Activated CD8-positive, alpha-beta memory T cell treated with anti-CD3 and anti-CD28 coated beads, Interleukin-2, amount 50 U/mL, for 1 hour (primary cell): ENCODE results near the gene PTPRC.
"Not testable (repeated sequence)": the region's sequence is repeated elsewhere in the genome, so short reads cannot be mapped to it uniquely, and the experiment has no call there.

ENCODE experiments used
- DNase-seq: peaks from one replicate; pipeline ENCODE4 v3.0.0-alpha.2; 2020; ENCODE audit errors: extremely low read depth

Gene PTPRC

GRCh38 chr1:198638894-198639635 is at the start of gene PTPRC:
Gene PTPRC (plus strand): TSS chr1:198639040. CDS start chr1:198639269, 229 bp downstream.
- DNase-seq: no peak

- DNase-seq: no peak
Observed at GRCh38 chr1:198590454-198590853, 48.4 kb upstream of the PTPRC start.

DNA sequence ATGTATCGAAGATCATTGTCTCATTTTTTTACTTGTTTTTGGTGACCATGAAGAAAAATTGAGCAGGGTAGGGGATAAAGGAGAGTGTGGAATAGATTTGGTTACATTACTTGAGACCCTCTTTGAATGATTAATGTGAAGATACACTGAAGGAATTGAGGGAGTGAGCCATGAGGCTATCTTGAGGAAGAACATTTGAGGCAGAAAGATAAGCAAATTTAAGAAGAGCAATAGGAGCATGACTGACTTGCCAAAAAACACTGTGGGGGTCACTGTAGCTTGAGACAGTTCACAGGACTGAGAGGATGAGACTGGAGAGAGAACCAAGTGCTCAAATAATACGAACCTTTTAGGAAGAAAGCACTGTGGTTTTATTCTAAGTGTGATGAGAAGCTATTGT is 43.1 kb upstream of the PTPRC start:
- DNase-seq: no peak

DNA sequence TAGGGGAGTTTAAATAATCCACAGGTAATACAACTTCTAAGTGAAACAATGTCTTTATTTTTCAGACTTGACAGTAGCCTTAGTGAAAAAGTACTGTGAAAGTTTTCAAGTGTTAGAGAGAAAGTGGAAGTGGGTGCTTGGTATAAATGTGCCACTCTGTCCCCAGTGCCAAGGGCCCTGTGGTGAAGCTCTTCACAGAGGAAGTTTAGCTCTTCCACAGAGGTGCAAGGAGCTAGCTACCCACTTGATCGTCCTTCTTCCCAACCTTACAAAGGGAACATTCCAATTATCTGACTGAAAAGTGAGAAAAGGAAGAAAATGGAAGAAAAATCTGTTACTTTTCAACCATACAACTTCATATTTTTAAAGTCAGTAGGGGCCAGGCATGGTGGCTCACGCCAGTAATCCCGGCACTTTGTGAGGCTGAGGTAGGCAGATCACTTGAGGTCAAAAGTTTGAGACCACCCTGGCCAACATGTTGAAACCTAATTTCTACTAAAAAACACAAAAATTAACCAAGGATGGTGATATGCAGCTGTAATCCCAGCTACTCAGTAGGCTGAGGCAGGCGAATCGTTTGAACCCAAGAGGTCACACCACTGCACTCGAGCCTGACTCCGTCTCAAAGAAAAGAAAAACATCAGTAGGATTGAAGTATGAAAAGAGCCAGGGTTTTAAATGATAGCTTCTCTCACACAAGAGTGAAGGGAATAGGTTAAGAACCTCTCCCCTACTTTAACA is 41.0 kb upstream of the PTPRC start:
- no peak for DNase-seq

- no peak for DNase-seq
Observed at GRCh38 chr1:198598796-198599321, 40.0 kb upstream of the PTPRC start.

- no peak for DNase-seq
Observed at GRCh38 chr1:198599749-198600148, 39.1 kb upstream of the PTPRC start.

- no peak for DNase-seq
Observed at GRCh38 chr1:198600906-198601305, 37.9 kb upstream of the PTPRC start.

DNA sequence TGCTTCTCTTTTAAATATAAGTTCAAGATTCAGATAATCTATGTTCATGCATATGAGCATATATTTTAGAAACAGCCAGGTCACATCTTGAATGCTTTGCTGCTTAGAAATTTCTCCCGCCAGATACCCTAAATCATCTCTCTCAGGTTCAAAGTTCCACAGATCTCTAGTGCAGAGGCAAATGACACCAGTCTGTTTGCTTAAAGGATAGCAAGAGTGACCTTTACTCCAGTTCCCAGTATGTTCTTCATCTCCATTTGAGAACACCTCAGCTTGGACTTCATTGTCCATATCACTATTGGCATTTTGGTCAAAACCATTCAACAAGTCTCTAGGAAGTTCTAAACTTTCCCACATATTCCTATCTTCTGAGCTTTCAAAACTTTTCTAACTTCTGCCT is 37.5 kb upstream of the PTPRC start:
- DNase-seq: not testable (repeated sequence)

GRCh38 chr1:198601936-198602889 is 36.6 kb upstream of the PTPRC start:
- DNase-seq: no peak

DNA sequence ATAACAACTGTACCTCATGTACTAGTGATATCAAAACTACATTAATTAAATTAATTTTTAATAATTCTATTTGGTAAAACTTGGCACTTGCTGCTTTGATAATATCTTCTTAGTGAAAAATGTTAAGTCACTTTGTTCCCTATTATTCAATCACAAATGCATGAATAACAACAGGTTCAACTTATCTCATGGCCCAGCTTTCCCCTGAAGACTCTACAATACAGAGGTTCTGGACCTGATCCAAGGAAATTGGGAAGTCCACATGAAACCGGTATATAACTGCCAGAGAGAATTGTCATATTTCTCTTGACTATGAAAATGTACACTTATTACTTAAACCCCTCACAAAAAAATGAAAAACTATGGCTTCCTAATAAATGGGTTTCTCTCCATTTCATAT is 33.9 kb upstream of the PTPRC start:
- DNase-seq: no peak

DNA sequence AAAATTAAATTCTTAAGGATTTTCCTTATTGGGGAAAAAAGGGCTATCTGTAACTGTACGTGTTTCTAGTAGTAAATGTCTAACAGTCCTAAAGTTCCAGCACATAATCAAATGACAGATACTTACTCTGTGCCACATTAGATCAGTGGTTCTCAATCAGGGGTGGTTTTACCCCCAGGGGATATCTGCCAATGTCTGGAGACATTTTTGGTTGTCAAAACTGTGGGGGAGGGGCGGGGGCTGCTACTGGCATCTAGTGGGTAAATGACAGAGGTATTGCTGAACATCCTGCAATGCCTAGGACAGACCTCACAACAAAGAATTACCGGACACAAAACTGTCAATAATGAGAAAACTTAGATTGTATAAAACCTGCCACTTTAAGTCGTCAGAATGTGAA is 33.4 kb upstream of the PTPRC start:
- no peak for DNase-seq

DNA sequence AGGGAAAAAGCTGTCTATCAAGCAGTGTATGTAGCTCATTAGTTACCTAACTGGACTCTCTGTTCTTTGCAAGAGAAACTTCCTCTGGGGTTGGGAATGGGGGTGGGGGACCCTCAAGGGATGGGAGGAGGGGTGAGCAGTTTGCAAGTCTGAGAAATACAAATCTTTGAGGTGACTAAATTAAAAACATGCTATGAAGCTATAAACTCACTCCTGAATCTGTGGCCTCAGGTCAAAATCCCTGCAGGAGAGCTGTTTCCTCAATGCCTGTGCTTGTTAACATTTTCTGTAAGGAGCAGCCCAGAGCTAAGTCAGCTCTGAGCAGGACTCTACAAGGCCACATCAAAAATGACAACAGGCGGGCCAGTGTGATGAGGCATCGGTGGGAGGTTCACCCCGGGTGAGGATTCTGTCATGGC is 32.8 kb upstream of the PTPRC start:
- no peak for DNase-seq

DNA sequence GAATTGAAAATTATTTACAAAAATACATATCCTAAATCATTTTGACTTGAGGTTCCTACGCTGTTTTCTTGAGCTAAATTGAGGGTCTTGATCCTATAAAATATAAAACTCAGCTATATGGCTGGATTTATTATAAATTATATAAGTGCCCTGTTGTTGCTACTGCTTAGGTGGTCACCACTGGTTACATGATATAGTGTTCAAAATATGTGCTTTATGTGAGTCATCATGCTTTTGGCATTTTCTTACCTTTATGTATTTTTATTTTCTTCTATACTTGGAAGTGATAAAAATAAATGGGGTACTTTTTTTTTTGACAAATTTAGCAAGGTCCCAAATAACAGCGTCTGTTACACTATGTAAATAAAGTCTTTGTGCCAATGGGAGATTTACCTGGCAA is 31.1 kb upstream of the PTPRC start:
- no peak for DNase-seq

- no peak for DNase-seq
Observed at GRCh38 chr1:198610362-198610761, 28.5 kb upstream of the PTPRC start.

- DNase-seq: no peak
Observed at GRCh38 chr1:198611219-198611618, 27.6 kb upstream of the PTPRC start.

DNA sequence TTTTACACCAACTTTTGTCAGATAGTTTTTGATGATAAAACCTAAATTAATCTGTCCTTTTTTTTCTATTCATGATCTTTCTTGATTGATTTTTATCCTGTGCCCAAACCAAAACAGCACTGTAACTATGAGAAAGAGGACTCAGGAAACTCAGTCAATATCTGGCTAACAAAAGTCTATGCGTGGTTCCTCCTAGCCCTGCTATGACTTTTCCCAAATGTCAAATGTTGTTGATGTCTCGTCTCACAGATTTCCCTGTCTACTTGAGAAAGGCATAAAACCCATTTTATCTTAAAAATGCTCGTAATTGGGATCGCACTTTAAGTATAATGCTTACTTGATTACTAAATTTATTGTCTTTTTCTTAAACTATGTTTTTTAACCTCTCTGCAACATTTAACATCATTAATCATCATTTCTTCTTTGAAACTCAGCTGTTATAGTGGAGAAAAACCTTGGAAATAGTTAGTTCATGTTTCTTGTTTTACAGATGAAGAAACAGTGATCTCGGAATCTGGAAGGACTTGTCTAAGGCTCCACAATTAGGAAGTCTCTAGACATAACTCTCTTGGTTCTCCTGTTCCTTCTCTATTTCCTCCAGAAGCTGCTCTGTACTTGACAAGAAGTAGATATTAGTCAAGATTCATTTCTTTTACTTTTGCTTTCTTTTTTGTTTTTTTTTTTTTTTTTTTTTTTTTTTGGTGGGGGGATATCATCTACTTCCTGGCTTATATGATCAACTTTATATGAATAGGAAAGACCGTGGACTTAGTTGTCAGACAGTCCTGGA is 26.2 kb upstream of the PTPRC start:
- DNase-seq: no peak

GRCh38 chr1:198617406-198617805 is 21.4 kb upstream of the PTPRC start:
- no peak for DNase-seq

DNA sequence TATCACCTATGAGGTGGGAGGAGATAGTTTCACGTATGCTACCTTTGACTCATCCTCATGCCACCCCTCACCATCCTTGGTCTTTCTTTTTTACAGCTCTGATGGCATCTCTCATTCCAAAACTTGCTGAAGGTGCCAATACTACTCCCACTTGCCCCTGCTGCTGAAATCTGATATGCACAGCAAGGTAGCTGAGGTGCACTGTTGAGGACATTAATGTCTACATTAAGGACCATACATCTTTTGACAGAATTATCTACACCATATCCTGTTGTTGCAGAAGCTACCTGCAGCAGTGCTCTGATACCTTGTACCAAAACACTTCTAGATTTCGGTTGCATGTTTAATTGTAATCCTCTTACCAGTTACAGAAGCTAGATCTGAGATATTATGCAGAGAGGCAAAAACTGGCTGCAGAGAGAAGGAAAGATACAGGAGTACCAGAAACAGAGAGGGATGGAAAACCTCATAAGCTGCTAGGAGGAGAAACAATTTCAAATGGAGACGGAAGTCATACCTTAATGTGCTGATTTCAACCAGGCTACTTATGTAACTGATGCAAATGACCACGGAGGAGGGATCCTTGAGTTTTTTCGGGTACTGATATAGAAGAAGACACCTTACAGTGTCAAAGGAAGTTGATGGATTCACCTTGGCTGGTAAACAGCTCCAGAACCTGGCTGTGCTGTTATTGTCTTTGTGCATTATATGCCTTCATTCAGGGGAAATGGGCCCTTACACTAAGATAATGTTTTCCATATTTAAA is 19.3 kb upstream of the PTPRC start:
- DNase-seq: no peak

GRCh38 chr1:198620218-198620617 is 18.6 kb upstream of the PTPRC start:
- DNase-seq: no peak
